Neural cell (in vitro differentiated cells): ENCODE results near the gene ZNF17.

Source experiments
- EP300 ChIP-seq: fragments of 450-650 bp; conservative IDR thresholded peaks from 2 replicates; pipeline ENCODE4 v1.6.1; 2014; ENCODE audit warnings: antibody characterized with exemption, mild to moderate bottlenecking, moderate library complexity; ENCODE audit not compliant: poor library complexity, severe bottlenecking
- POLR2AphosphoS5 ChIP-seq: IDR thresholded peaks from 2 replicates; pipeline ENCODE4 v1.6.1; 2012
- RAD21 ChIP-seq: fragments of 450-650 bp; conservative IDR thresholded peaks from 2 replicates; pipeline ENCODE4 v1.6.1; 2014; ENCODE audit warnings: antibody characterized with exemption, mild to moderate bottlenecking, moderate library complexity
- TF ChIP-seq, protein P1 (sequence below): fragments of 450-650 bp; IDR thresholded peaks from 2 replicates; pipeline ENCODE4 v1.5.1; 2014; ENCODE audit warnings: antibody characterized with exemption, mild to moderate bottlenecking, moderate library complexity; ENCODE audit not compliant: poor library complexity, severe bottlenecking

DNA sequence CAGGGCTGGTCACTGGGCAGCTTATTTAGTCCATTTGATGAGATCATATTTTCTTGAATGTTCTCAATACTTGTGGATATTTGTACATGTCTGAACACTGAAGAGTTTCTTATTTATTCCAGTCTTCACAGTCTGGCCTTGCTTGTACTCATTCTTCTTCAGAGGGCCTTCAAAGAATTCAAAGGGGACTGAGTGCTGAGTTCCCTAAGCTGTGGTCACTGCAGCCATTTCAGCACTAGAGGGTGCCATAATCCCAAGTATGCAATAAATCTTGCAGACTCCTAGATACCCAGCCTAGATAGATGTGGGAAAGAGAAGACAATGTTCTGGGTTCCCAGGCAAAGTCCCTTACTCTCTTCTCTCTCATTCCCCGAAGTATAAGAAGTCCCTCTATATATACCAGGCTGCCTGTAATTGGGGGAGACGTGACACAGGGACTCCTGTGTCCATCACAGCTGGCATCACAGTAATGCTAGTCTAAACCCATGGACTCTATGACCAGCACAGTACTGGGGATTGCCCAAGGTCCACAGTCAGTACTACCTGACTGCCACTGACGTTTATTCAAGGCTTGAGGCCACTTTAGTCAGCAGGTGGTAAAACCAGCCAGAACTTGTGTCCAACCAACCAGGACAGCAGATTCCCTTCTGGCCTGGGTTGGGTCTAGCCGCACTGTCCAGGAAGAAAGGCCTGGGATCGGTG lies 54.9 kb downstream of the ZNF17 start:
- TF ChIP-seq, protein P1, sequence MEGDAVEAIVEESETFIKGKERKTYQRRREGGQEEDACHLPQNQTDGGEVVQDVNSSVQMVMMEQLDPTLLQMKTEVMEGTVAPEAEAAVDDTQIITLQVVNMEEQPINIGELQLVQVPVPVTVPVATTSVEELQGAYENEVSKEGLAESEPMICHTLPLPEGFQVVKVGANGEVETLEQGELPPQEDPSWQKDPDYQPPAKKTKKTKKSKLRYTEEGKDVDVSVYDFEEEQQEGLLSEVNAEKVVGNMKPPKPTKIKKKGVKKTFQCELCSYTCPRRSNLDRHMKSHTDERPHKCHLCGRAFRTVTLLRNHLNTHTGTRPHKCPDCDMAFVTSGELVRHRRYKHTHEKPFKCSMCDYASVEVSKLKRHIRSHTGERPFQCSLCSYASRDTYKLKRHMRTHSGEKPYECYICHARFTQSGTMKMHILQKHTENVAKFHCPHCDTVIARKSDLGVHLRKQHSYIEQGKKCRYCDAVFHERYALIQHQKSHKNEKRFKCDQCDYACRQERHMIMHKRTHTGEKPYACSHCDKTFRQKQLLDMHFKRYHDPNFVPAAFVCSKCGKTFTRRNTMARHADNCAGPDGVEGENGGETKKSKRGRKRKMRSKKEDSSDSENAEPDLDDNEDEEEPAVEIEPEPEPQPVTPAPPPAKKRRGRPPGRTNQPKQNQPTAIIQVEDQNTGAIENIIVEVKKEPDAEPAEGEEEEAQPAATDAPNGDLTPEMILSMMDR: peak; percentile 12
- no peak for TF ChIP-seq EP300
- TF ChIP-seq POLR2AphosphoS5: no peak
- TF ChIP-seq RAD21: no peak
